BE2C (cell line): Measurements from ENCODE around the gene GOLGA1.

Experiments
- DNase-seq: peaks from one replicate; pipeline ENCODE4 v3.0.0-alpha.2; 2020
- H3K27me3 ChIP-seq: fragments of 250-450 bp; sonication (Bioruptor Pico); 2 replicates; pipeline ENCODE4 v1.5.1; 2020; ENCODE audit warnings: mild to moderate bottlenecking
- H3K36me3 ChIP-seq: fragments of 250-450 bp; sonication (Bioruptor Pico); 2 replicates; pipeline ENCODE4 v1.5.1; 2020; ENCODE audit warnings: mild to moderate bottlenecking
- H3K4me1 ChIP-seq: fragments of 250-450 bp; sonication (Bioruptor Pico); 2 replicates; pipeline ENCODE4 v1.5.1; 2020
- H3K4me3 ChIP-seq: 2 replicates; pipeline ENCODE4 v1.5.1; 2011; ENCODE audit warnings: low read depth, low read length
- H3K9me3 ChIP-seq: fragments of 250-450 bp; sonication (Bioruptor Pico); 2 replicates; pipeline ENCODE4 v1.5.1; 2020
- TF ChIP-seq, protein P1 (sequence below): IDR thresholded peaks from 2 replicates; pipeline ENCODE4 v1.5.1; 2012; ENCODE audit warnings: mild to moderate bottlenecking, low read depth, low read length

GOLGA1 gene

DNA sequence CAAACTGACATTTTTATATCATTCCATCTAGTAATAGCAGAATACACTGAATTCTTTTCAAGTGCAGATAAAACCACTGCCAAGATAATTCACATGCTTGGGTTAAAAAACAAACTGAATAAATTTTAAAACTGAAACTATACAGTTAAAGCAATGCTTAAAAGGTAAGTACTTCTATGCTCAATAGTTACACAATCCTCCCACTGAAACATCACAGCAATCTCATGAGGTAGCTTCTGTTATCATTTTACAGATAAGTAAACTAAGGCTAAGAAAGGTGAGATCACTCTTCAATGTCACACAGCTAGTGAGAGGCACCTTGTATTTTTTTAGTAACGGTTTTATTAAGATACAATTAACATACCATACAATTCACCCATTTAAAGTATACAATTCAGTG, 13.4 kb upstream of the GOLGA1 start:
- DNase-seq = no peak
- Histone ChIP-seq H3K4me3 (no peak overlapping the region), H3K4me1 (no peaks in the 10 kb centered on the region), H3K36me3 (no peaks in the 10 kb centered on the region), H3K27me3 (no peaks in the 10 kb centered on the region), H3K9me3 (no peaks in the 10 kb centered on the region)
- TF ChIP-seq, protein P1, sequence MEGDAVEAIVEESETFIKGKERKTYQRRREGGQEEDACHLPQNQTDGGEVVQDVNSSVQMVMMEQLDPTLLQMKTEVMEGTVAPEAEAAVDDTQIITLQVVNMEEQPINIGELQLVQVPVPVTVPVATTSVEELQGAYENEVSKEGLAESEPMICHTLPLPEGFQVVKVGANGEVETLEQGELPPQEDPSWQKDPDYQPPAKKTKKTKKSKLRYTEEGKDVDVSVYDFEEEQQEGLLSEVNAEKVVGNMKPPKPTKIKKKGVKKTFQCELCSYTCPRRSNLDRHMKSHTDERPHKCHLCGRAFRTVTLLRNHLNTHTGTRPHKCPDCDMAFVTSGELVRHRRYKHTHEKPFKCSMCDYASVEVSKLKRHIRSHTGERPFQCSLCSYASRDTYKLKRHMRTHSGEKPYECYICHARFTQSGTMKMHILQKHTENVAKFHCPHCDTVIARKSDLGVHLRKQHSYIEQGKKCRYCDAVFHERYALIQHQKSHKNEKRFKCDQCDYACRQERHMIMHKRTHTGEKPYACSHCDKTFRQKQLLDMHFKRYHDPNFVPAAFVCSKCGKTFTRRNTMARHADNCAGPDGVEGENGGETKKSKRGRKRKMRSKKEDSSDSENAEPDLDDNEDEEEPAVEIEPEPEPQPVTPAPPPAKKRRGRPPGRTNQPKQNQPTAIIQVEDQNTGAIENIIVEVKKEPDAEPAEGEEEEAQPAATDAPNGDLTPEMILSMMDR = no peak

- Histone ChIP-seq H3K4me3 (no peak overlapping the region), H3K27me3 (no peaks in the 10 kb centered on the region), H3K4me1 (no peaks in the 10 kb centered on the region), H3K36me3 (no peaks in the 10 kb centered on the region), H3K9me3 (no peaks in the 10 kb centered on the region)
- no peak for DNase-seq
- TF ChIP-seq, protein P1 = no peak
Observed at GRCh38 chr9:124950050-124950718, 9.3 kb upstream of the GOLGA1 start.

DNA sequence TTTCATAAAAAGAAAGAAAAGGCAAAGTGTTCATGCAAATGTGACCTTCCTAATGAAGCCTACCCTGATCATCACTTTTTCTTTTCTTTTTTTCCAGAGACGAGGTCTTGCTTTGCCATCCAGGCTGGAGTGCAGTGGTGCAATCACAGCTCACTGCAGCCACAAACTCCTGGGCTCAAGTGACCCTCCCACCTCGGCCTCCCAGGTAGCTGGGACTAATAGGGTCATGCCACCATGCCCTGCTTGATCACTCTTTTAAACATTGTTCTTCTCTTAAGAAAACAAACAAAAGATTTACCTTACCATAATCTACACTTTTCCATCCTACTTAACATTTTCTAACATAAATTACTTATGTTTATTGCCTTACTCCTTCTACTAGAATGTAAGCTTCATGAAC, 8.5 kb upstream of the GOLGA1 start:
- no peak for DNase-seq
- Histone ChIP-seq H3K4me1 (no peaks in the 10 kb centered on the region), H3K4me3 (no peak overlapping the region), H3K27me3 (no peaks in the 10 kb centered on the region), H3K36me3 (no peaks in the 10 kb centered on the region), H3K9me3 (no peaks in the 10 kb centered on the region)
- TF ChIP-seq, protein P1 = no peak

GRCh38 chr9:124947727-124948391, 7.0 kb upstream of the GOLGA1 start:
- Histone ChIP-seq H3K27me3 (no peaks in the 10 kb centered on the region), H3K9me3 (no peaks in the 10 kb centered on the region), H3K4me3 (no peak overlapping the region), H3K36me3 (no peaks in the 10 kb centered on the region), H3K4me1 (no peaks in the 10 kb centered on the region)
- TF ChIP-seq, protein P1 = no peak
- DNase-seq = no peak

- Histone ChIP-seq H3K9me3 (no peaks in the 10 kb centered on the region), H3K27me3 (no peaks in the 10 kb centered on the region), H3K36me3 (no peaks in the 10 kb centered on the region), H3K4me3 (no peak overlapping the region), H3K4me1 (no peaks in the 10 kb centered on the region)
- TF ChIP-seq, protein P1 = no peak
- no peak for DNase-seq
Observed at GRCh38 chr9:124946167-124946566, 5.3 kb upstream of the GOLGA1 start.
